ENCODE results near the gene CD40.

CD40 gene

GRCh38 chr20:46151936-46152335 is 33.8 kb downstream of the CD40 start:
- DNase-seq = peak; percentile 55

- no peak for DNase-seq
These were observed 34.9 kb downstream of the CD40 start for GRCh38 chr20:46152824-46153586.

GRCh38 chr20:46154305-46154704 is 36.2 kb downstream of the CD40 start:
- DNase-seq = no peak

GRCh38 chr20:46154796-46155195 is 36.7 kb downstream of the CD40 start:
- DNase-seq = no peak

- DNase-seq = no peak
These were observed 38.0 kb downstream of the CD40 start for GRCh38 chr20:46156065-46156464.

GRCh38 chr20:46157076-46157592 is 39.0 kb downstream of the CD40 start:
- no peak for DNase-seq

GRCh38 chr20:46157625-46158024 is 39.5 kb downstream of the CD40 start:
- DNase-seq = no peak

- DNase-seq = no peak
These were observed 40.4 kb downstream of the CD40 start for GRCh38 chr20:46158476-46158987.

GRCh38 chr20:46159101-46159897 is 41.2 kb downstream of the CD40 start:
- DNase-seq = no peak

GRCh38 chr20:46160661-46161060 is 42.5 kb downstream of the CD40 start:
- no peak for DNase-seq

- no peak for DNase-seq
These were observed 43.8 kb downstream of the CD40 start for GRCh38 chr20:46161921-46162320.

GRCh38 chr20:46164254-46164653 is 46.1 kb downstream of the CD40 start:
- no peak for DNase-seq

GRCh38 chr20:46167080-46167479 is 49.0 kb downstream of the CD40 start:
- no peak for DNase-seq

GRCh38 chr20:46168438-46168837 is 50.3 kb downstream of the CD40 start:
- no peak for DNase-seq

- no peak for DNase-seq
These were observed 51.4 kb downstream of the CD40 start for GRCh38 chr20:46169245-46170171.

- no peak for DNase-seq
These were observed 53.4 kb downstream of the CD40 start for GRCh38 chr20:46171476-46171875.

- no peak for DNase-seq
These were observed 53.8 kb downstream of the CD40 start for GRCh38 chr20:46171909-46172308.

GRCh38 chr20:46172455-46172854 is 54.3 kb downstream of the CD40 start:
- DNase-seq = no peak

GRCh38 chr20:46172961-46173536 is 54.9 kb downstream of the CD40 start:
- no peak for DNase-seq

GRCh38 chr20:46173652-46174468 is 55.7 kb downstream of the CD40 start:
- no peak for DNase-seq

GRCh38 chr20:46174469-46175126 is 56.5 kb downstream of the CD40 start:
- peak; percentile 84 for DNase-seq
